Endometrium (tissue), 2 donors: ENCODE measurements around the gene PDE4D.

Source experiments
- FAIRE-seq: peaks from 2 replicates; lab custom pipeline; 2012; peaks lifted over from hg19 to GRCh38; lab: Jason Lieb, UNC
- donor health status: control.
- donor health status: control.

The PDE4D gene

GRCh38 chr5:59140133-59140532, 753.4 kb downstream of the PDE4D start:
- FAIRE-seq: no peak

GRCh38 chr5:59139695-59140094, 753.8 kb downstream of the PDE4D start:
- no peak for FAIRE-seq

- FAIRE-seq: no peak
Observed at GRCh38 chr5:59138509-59138908, 755.0 kb downstream of the PDE4D start.

- FAIRE-seq: no peak
Observed at GRCh38 chr5:59137846-59138245, 755.7 kb downstream of the PDE4D start.

GRCh38 chr5:59136549-59136948, 757.0 kb downstream of the PDE4D start:
- FAIRE-seq: no peak

GRCh38 chr5:59134471-59135163, 758.9 kb downstream of the PDE4D start:
- FAIRE-seq: no peak

GRCh38 chr5:59133764-59134261, 759.7 kb downstream of the PDE4D start:
- no peak for FAIRE-seq

GRCh38 chr5:59132131-59132530, 761.4 kb downstream of the PDE4D start:
- no peak for FAIRE-seq

- FAIRE-seq: no peak
Observed at GRCh38 chr5:59130431-59130830, 763.1 kb downstream of the PDE4D start.

- no peak for FAIRE-seq
Observed at GRCh38 chr5:59128646-59129290, 764.8 kb downstream of the PDE4D start.

- no peak for FAIRE-seq
Observed at GRCh38 chr5:59126708-59127573, 766.6 kb downstream of the PDE4D start.

- no peak for FAIRE-seq
Observed at GRCh38 chr5:59126016-59126707, 767.4 kb downstream of the PDE4D start.

GRCh38 chr5:59125011-59125961, 768.2 kb downstream of the PDE4D start:
- FAIRE-seq: no peak

- FAIRE-seq: no peak
Observed at GRCh38 chr5:59123595-59124561, 769.6 kb downstream of the PDE4D start.

- FAIRE-seq: no peak
Observed at GRCh38 chr5:59119480-59119879, 774.0 kb downstream of the PDE4D start.

GRCh38 chr5:59117320-59117719, 776.2 kb downstream of the PDE4D start:
- no peak for FAIRE-seq

- no peak for FAIRE-seq
Observed at GRCh38 chr5:59116231-59116865, 777.2 kb downstream of the PDE4D start.

GRCh38 chr5:59115345-59115744, 778.2 kb downstream of the PDE4D start:
- no peak for FAIRE-seq

- FAIRE-seq: no peak
Observed at GRCh38 chr5:59109383-59109782, 784.1 kb downstream of the PDE4D start.
